Activated CD4-positive, alpha-beta memory T cell treated with anti-CD3 and anti-CD28 coated beads, Interleukin-2, amount 10 ng/mL, durations not matched to agents 7 days and 5 days (primary cell): ENCODE measurements around the gene IQCE. TPM values are rescaled to one million over a fixed set of nuclear protein-coding genes. Genes with fewer than 3 reads are reported as not detected.

Experiments
- CTCF ChIA-PET: fragments of 350-600 bp; sonication (Branson Sonifier 250); formaldehyde crosslinking; loops from one replicate; lab custom pipeline; 2021; ENCODE audit warnings: antibody characterized with exemption, inconsistent platforms; lab: Charles Lee
- POLR2A ChIA-PET: fragments of 350-600 bp; sonication (Branson Sonifier 250); formaldehyde crosslinking; loops from one replicate; lab custom pipeline; 2021; ENCODE audit warnings: antibody characterized with exemption; lab: Charles Lee
- DNase-seq: peaks from one replicate; pipeline ENCODE4 v3.0.0-alpha.2; 2020
- H3K27ac Mint-ChIP-seq: one replicate; pipeline ENCODE4 v1.8.0; 2021; ENCODE audit warnings: mild to moderate bottlenecking, mixed read lengths
- H3K27me3 Mint-ChIP-seq: one replicate; pipeline ENCODE4 v1.8.0; 2021; ENCODE audit warnings: mixed read lengths
- H3K36me3 Mint-ChIP-seq: one replicate; pipeline ENCODE4 v1.8.0; 2021; ENCODE audit warnings: low read depth, mixed read lengths
- H3K4me1 Mint-ChIP-seq: one replicate; pipeline ENCODE4 v1.8.0; 2021; ENCODE audit warnings: mixed read lengths
- H3K4me3 Mint-ChIP-seq: one replicate; pipeline ENCODE4 v1.8.0; 2021; ENCODE audit warnings: mild to moderate bottlenecking, mixed read lengths
- H3K9me3 Mint-ChIP-seq: one replicate; pipeline ENCODE4 v1.8.0; 2021; ENCODE audit warnings: mixed read lengths
- total RNA-seq, 2 experiments: library from RNA; stranded (reverse); gene quantifications; one replicate each; pipeline ENCODE4 v1.2.3, GENCODE V29; 2021

Gene IQCE
- total RNA-seq, 2 experiments from 2014 or later, result 12.7 to 14.0 TPM

DNA sequence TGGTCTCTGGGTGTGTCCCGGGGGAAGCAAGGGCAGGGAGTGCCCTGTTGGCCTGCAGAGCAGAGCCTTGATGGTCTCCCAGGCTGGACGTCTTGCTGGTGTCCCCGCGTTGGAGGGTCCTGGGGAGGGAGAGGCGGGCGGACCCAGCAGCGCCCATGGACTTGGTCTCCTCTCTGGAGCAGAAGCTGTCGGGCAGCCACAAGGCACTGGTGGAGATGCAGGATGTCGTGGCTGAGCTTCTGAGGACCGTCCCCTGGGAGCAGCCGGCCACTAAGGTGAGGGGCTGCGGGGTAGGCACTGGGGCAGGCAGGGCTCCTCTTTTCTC lies 93.9 kb downstream of the IQCE start:
- no peaks in the 10 kb centered on the region for H3K4me1 Mint-ChIP-seq
- ChIA-PET CTCF (interaction anchor here (1.4 kb wide), 1 partner anchor 57 kb away, joined by 5 read pairs; no protein-coding TSS in a partner anchor), POLR2A (interaction anchor here (0.7 kb wide), 1 partner anchor 9 kb away, joined by 3 read pairs; no protein-coding TSS in a partner anchor)
- H3K4me3 Mint-ChIP-seq, result no peak overlapping the region
- H3K27ac Mint-ChIP-seq, result no peak overlapping the region
- no peaks in the 10 kb centered on the region for H3K9me3 Mint-ChIP-seq
- H3K36me3 Mint-ChIP-seq, result no peaks in the 10 kb centered on the region
- H3K27me3 Mint-ChIP-seq, result no peaks in the 10 kb centered on the region
- DNase-seq, result no peak

- H3K4me3 Mint-ChIP-seq, result no peak overlapping the region
- DNase-seq, result no peak
- no peaks in the 10 kb centered on the region for H3K4me1 Mint-ChIP-seq
- H3K36me3 Mint-ChIP-seq, result no peaks in the 10 kb centered on the region
- POLR2A ChIA-PET, result interaction anchor here (1.8 kb wide), 1 partner anchor 22 kb away, joined by 4 read pairs; the partner anchor contains the start of gene TTYH3
- no peaks in the 10 kb centered on the region for H3K27me3 Mint-ChIP-seq
- no peak overlapping the region for H3K27ac Mint-ChIP-seq
- CTCF ChIA-PET, result interaction anchor here (0.5 kb wide), 1 partner anchor 23 kb away, joined by 3 read pairs; no protein-coding TSS in a partner anchor
- H3K9me3 Mint-ChIP-seq, result no peaks in the 10 kb centered on the region
These were observed 95.3 kb downstream of the IQCE start for GRCh38 chr7:2654059-2654458.

GRCh38 chr7:2655870-2656614 lies 97.3 kb downstream of the IQCE start:
- POLR2A ChIA-PET, result no interaction called here
- no peak for DNase-seq

GRCh38 chr7:2657208-2657607 lies 98.4 kb downstream of the IQCE start:
- no peak for DNase-seq
- ChIA-PET CTCF (interaction anchor here (1.0 kb wide), 1 partner anchor 55 kb away, joined by 3 read pairs; no protein-coding TSS in a partner anchor), POLR2A (no interaction called here)
- H3K27ac Mint-ChIP-seq, result no peak overlapping the region
- H3K4me3 Mint-ChIP-seq, result no peak overlapping the region
- H3K27me3 Mint-ChIP-seq, result no peaks in the 10 kb centered on the region
- no peaks in the 10 kb centered on the region for H3K36me3 Mint-ChIP-seq
- H3K9me3 Mint-ChIP-seq, result no peaks in the 10 kb centered on the region
- no peaks in the 10 kb centered on the region for H3K4me1 Mint-ChIP-seq

More at GRCh38 chr7:2655870-2656614, 97.3 kb downstream of the IQCE start:
- H3K4me3 Mint-ChIP-seq, result no peak overlapping the region
- no peaks in the 10 kb centered on the region for H3K4me1 Mint-ChIP-seq
- CTCF ChIA-PET, result interaction anchor here (1.0 kb wide), 1 partner anchor 56 kb away, joined by 3 read pairs; no protein-coding TSS in a partner anchor
- no peaks in the 10 kb centered on the region for H3K27me3 Mint-ChIP-seq
- H3K36me3 Mint-ChIP-seq, result no peaks in the 10 kb centered on the region
- H3K27ac Mint-ChIP-seq, result no peak overlapping the region
- H3K9me3 Mint-ChIP-seq, result no peaks in the 10 kb centered on the region

- Mint-ChIP-seq H3K27me3 (no peaks in the 10 kb centered on the region), H3K4me3 (no peak overlapping the region), H3K4me1 (no peaks in the 10 kb centered on the region), H3K9me3 (no peaks in the 10 kb centered on the region), H3K36me3 (no peaks in the 10 kb centered on the region), H3K27ac (no peak overlapping the region)
- ChIA-PET CTCF (interaction anchor here (3.4 kb wide), 1 partner anchor 52 kb away, joined by 11 read pairs; no protein-coding TSS in a partner anchor), POLR2A (no interaction called here)
- DNase-seq, result no peak
These were observed 99.3 kb downstream of the IQCE start for GRCh38 chr7:2657920-2658671.

GRCh38 chr7:2658941-2659340 lies 100.2 kb downstream of the IQCE start:
- H3K36me3 Mint-ChIP-seq, result no peaks in the 10 kb centered on the region
- no peak overlapping the region for H3K27ac Mint-ChIP-seq
- no peak for DNase-seq
- H3K9me3 Mint-ChIP-seq, result no peaks in the 10 kb centered on the region
- no peak overlapping the region for H3K4me3 Mint-ChIP-seq
- CTCF ChIA-PET, result interaction anchor here (3.4 kb wide), 1 partner anchor 51 kb away, joined by 11 read pairs; no protein-coding TSS in a partner anchor
- no peaks in the 10 kb centered on the region for H3K27me3 Mint-ChIP-seq
- no peaks in the 10 kb centered on the region for H3K4me1 Mint-ChIP-seq
- POLR2A ChIA-PET, result no interaction called here

DNA sequence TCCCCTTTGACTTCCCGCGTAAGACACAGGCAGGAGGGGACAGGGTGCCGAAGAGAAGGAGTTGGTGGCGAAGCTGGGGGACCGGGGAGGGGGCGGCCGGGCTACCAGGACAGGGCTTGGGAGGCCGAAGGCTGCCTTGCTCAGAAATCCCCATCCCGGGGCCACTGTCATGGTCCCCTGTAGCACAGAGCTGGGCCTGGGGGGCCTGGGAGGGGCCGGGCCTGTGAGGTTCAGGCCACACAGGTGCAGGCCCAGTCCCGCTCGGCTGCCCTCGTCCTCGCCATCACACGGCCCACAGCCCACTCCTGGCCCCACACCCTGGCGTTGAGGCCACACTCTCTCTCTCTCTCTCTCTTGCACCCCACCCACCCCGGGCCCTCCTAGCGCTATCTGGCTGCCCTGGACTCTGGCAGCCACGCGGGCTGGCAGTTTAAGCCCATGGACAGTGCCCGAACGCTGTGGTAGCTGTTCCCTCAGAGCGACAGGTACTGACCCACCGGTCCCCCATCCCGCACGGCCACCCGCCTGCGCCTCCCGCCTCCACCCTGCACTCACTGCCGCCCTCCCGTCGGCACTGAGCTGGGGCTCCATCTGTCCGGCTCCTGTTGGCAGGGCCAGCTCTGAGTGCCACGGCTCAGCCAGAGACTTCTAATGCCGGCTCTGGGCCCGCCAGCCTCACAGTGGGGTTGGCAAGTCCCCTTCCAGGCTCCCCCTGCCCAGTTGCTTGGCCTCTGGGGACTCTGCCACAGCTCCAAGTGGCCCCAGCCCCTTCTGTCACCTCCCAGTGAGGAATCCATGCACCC lies 101.0 kb downstream of the IQCE start:
- no peak overlapping the region for H3K27ac Mint-ChIP-seq
- no peaks in the 10 kb centered on the region for H3K36me3 Mint-ChIP-seq
- no peak for DNase-seq
- no peaks in the 10 kb centered on the region for H3K9me3 Mint-ChIP-seq
- no peak overlapping the region for H3K4me3 Mint-ChIP-seq
- H3K4me1 Mint-ChIP-seq, result no peaks in the 10 kb centered on the region
- ChIA-PET CTCF (interaction anchor here (3.4 kb wide), 1 partner anchor 50 kb away, joined by 11 read pairs; no protein-coding TSS in a partner anchor), POLR2A (no interaction called here)
- no peaks in the 10 kb centered on the region for H3K27me3 Mint-ChIP-seq

DNA sequence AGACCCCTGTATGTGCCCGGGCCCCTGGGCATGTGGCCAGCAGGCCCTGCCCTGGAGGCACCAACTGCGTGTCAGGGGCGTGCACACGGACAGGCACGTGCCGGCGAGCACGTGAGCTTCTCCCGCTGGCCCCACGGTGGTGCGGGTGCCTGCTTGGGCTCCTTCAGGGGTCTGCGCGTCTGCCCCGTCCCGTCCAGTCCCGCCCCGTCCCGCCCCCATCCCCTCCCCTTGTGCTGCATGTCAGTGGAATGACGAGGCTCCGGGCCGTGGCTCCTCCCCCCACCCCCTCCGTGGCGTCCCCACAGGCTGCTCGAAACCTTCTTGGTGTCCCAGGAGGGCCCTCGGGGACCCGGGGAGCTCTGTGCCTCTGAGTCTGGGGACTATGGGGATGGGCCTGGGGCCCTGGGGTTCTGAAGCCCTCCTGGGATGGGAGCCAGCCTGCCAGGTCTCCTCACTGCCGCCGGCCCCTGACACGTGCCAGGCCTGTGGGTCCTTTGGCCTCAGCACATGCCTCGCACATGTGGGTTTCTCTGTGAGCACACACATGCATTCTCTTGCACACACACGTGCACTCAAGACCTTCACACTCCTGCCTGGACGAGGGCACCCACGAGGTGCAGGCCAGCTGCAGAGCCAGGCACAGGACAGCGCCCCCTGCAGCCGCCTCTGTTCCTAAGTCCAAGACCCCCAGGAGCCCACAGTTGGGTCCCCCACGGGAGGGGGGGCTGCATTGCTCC lies 101.7 kb downstream of the IQCE start:
- POLR2A ChIA-PET, result no interaction called here
- Mint-ChIP-seq H3K9me3 (no peaks in the 10 kb centered on the region), H3K27me3 (no peaks in the 10 kb centered on the region), H3K36me3 (no peaks in the 10 kb centered on the region), H3K27ac (no peak overlapping the region), H3K4me3 (no peak overlapping the region), H3K4me1 (no peaks in the 10 kb centered on the region)
- DNase-seq, result no peak
- CTCF ChIA-PET, result interaction anchor here (3.4 kb wide), 1 partner anchor 50 kb away, joined by 11 read pairs; no protein-coding TSS in a partner anchor

DNA sequence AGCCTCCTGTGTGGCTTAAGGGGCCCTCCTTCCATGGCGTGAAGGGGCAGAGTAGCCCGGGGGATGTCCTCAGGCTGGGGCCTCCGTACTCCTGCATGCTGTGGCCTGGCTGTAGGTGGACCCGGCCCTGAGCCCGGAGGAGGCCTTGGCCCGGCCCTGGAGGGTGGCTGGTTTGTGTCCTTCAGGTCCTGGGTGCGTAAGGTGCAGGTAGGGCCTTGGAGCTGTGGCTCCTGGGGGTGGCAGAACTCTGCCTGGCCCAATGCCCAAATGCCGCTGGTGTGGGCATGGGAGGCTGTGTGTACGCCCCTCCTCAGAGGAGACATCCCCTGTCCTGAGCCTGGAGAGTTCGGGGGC lies 102.3 kb downstream of the IQCE start:
- Mint-ChIP-seq H3K27me3 (no peaks in the 10 kb centered on the region), H3K9me3 (no peaks in the 10 kb centered on the region), H3K36me3 (no peaks in the 10 kb centered on the region), H3K27ac (no peak overlapping the region), H3K4me1 (no peaks in the 10 kb centered on the region), H3K4me3 (no peak overlapping the region)
- ChIA-PET CTCF (interaction anchor here (3.4 kb wide), 1 partner anchor 49 kb away, joined by 11 read pairs; no protein-coding TSS in a partner anchor), POLR2A (no interaction called here)
- DNase-seq, result no peak

DNA sequence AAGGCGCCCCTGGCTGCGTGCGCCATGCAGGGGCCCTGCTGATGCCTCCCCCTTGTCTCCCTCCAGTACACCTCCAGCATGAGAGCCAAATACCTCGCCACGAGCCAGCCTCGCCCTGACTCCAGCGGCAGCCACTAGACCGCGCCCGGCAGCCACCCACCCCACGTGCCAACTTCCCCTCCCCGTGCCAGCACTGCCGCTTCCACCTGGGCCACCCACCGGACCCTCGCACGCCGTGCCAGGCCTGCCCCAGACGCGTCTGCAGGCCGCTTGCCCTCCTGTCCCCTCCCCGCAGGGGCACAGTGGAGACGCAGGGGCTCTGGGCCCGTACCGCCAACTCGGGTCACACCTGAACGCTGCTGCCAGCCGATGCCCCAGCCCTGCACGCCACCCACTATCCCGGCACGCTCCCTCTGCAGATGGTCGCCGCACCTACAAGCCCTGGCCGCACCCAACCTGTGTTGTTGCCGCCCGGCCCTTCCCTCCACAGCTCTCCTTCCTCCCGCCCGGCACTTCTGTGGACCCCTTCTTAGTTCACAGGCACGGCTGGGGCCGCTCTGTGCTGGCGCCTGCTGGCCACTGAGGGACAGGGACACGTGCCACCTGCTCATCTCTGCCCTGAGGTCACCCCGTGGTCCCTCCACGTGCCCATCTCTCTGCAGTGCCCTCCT lies 103.0 kb downstream of the IQCE start:
- no peak overlapping the region for H3K27ac Mint-ChIP-seq
- no peak overlapping the region for H3K4me3 Mint-ChIP-seq
- CTCF ChIA-PET, result interaction anchor here (3.4 kb wide), 1 partner anchor 48 kb away, joined by 11 read pairs; no protein-coding TSS in a partner anchor
- no peaks in the 10 kb centered on the region for H3K4me1 Mint-ChIP-seq
- no peak for DNase-seq
- POLR2A ChIA-PET, result interaction anchor here (0.9 kb wide), 1 partner anchor 9 kb away, joined by 3 read pairs; no protein-coding TSS in a partner anchor
- H3K36me3 Mint-ChIP-seq, result no peaks in the 10 kb centered on the region
- H3K9me3 Mint-ChIP-seq, result no peaks in the 10 kb centered on the region
- H3K27me3 Mint-ChIP-seq, result no peaks in the 10 kb centered on the region

GRCh38 chr7:2662273-2663120 lies 103.7 kb downstream of the IQCE start:
- no peaks in the 10 kb centered on the region for H3K36me3 Mint-ChIP-seq
- no peaks in the 10 kb centered on the region for H3K9me3 Mint-ChIP-seq
- H3K27me3 Mint-ChIP-seq, result peaks cover 3% of the 10 kb centered on the region
- no peak for DNase-seq
- no peaks in the 10 kb centered on the region for H3K4me1 Mint-ChIP-seq
- ChIA-PET CTCF (no interaction called here), POLR2A (interaction anchor here (0.9 kb wide), 1 partner anchor 9 kb away, joined by 3 read pairs; no protein-coding TSS in a partner anchor)
- H3K4me3 Mint-ChIP-seq, result no peak overlapping the region
- no peak overlapping the region for H3K27ac Mint-ChIP-seq
